Measurements from ENCODE around the gene USP19. TPM values are rescaled to one million over a fixed set of nuclear protein-coding genes. Genes with fewer than 3 reads are reported as not detected.

USP19 gene
- total RNA-seq, 1 donor from 2014 or later = 75.3 TPM

GRCh38 chr3:49120096-49120437 lies 556 bp downstream of the USP19 start:
- CTCF ChIA-PET = interaction anchor here (1.2 kb wide), 1 partner anchor 26 kb away, joined by 3 read pairs; no protein-coding TSS in a partner anchor
- intact Hi-C loops (cut with micrococcal nuclease) = loop anchor here (1.0 kb wide), 6 partner anchors 16 to 350 kb away; partner anchors contain the start of genes ARIH2, DAG1, NDUFAF3 and QARS1
- H3K27ac Mint-ChIP-seq = peak overlapping the region; percentile 79
- ATAC-seq (ENCODE audit: low read depth) = no peak
- H3K27me3 Mint-ChIP-seq = no peaks in the 10 kb centered on the region
- DNase-seq = no peak
- H3K4me1 Mint-ChIP-seq = peaks cover 17% of the 10 kb centered on the region
- POLR2A ChIA-PET = interaction anchor here (0.6 to 3.3 kb wide), 10 partner anchors 11 to 350 kb away, joined by 4 to 76 read pairs (median 8); partner anchors contain the start of genes DAG1, KLHDC8B, NDUFAF3 and QARS1
- H3K4me3 Mint-ChIP-seq = peak overlapping the region; percentile 84
- TF ChIP-seq CTCF (IDR thresholded peaks at IDR 0.05) = no peak
- H3K9me3 Mint-ChIP-seq = no peaks in the 10 kb centered on the region
- peaks cover 35% of the 10 kb centered on the region for H3K36me3 Mint-ChIP-seq (ENCODE audit: low read depth)

DNA sequence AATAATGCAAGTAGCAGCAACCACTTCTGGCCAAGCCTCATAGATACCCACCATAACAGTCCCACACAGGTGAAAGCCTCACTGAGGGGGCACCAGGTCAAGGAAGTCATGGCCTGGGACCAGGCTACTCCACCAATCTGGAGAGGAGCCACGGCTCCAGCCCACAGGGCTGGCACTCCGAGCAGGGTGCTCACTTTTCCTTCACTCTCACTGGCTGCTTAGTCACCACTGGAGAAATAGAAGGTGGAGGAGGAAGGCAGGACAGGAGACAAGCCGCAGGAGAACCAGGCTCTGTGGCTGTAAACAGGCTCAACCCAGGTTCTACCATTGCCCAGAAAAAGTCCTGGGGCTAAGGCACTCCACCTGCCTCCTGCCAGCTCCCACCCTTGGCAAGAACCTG lies 1.2 kb downstream of the USP19 start:
- ATAC-seq (ENCODE audit: low read depth) = no peak
- Mint-ChIP-seq H3K36me3 (ENCODE audit: low read depth) (peaks cover 41% of the 10 kb centered on the region), H3K9me3 (no peaks in the 10 kb centered on the region), H3K4me3 (peak overlapping the region; percentile 84), H3K4me1 (peaks cover 17% of the 10 kb centered on the region), H3K27ac (peak overlapping the region; percentile 79), H3K27me3 (no peaks in the 10 kb centered on the region)
- CTCF ChIA-PET = no interaction called here
- intact Hi-C loops (cut with micrococcal nuclease) = no loop called here
- POLR2A ChIA-PET = interaction anchor here (0.6 to 3.3 kb wide), 3 partner anchors 26 to 351 kb away, joined by 4 to 76 read pairs (median 6); partner anchors contain the start of genes DAG1, KLHDC8B and QRICH1
- no peak for DNase-seq
- TF ChIP-seq CTCF (IDR thresholded peaks at IDR 0.05) = no peak

- CTCF ChIA-PET = no interaction called here
- no peaks in the 10 kb centered on the region for H3K9me3 Mint-ChIP-seq
- DNase-seq (no peak), ATAC-seq (ENCODE audit: low read depth) (no peak)
- no peaks in the 10 kb centered on the region for H3K27me3 Mint-ChIP-seq
- intact Hi-C loops (cut with micrococcal nuclease) = no loop called here
- H3K4me3 Mint-ChIP-seq = peak overlapping the region; percentile 19
- POLR2A ChIA-PET = interaction anchor here (0.6 to 3.3 kb wide), 2 partner anchors 26 to 270 kb away, joined by 10 to 76 read pairs; partner anchors contain the start of gene QRICH1
- H3K27ac Mint-ChIP-seq = no peak overlapping the region
- no peak for TF ChIP-seq CTCF (IDR thresholded peaks at IDR 0.05)
- H3K36me3 Mint-ChIP-seq (ENCODE audit: low read depth) = peaks cover 45% of the 10 kb centered on the region
- H3K4me1 Mint-ChIP-seq = peaks cover 17% of the 10 kb centered on the region
These were observed 1.6 kb downstream of the USP19 start for GRCh38 chr3:49119036-49119435.

DNA sequence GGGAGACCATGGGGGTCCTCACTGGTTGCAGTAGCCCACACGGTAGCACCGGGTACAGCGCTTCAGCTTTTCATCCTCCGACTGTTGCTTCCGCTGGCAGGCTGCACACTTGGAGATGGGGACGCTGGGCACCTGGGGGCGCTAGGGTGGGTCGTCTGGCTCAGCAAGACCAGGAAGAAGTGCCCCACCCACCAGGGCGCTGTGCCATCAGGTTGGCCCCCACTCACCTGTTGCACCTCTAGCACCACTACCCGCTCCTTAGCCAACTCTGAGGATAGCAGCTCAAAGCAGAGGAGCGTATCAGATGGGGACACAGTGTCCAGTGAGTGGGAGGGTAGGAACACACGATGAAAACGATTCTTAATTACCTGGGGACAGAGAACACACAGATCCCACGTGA lies 8.4 kb downstream of the USP19 start:
- H3K27ac Mint-ChIP-seq = no peak overlapping the region
- no peak overlapping the region for H3K4me3 Mint-ChIP-seq
- CTCF ChIA-PET = no interaction called here
- no peaks in the 10 kb centered on the region for H3K27me3 Mint-ChIP-seq
- intact Hi-C loops (cut with micrococcal nuclease) = no loop called here
- TF ChIP-seq CTCF (IDR thresholded peaks at IDR 0.05) = no peak
- H3K36me3 Mint-ChIP-seq (ENCODE audit: low read depth) = peaks cover 79% of the 10 kb centered on the region
- POLR2A ChIA-PET = interaction anchor here (1.2 kb wide), 1 partner anchor 20 kb away, joined by 3 read pairs; no protein-coding TSS in a partner anchor
- no peak for DNase-seq
- no peak for ATAC-seq (ENCODE audit: low read depth)
- H3K4me1 Mint-ChIP-seq = no peaks in the 10 kb centered on the region
- H3K9me3 Mint-ChIP-seq = no peaks in the 10 kb centered on the region

DNA sequence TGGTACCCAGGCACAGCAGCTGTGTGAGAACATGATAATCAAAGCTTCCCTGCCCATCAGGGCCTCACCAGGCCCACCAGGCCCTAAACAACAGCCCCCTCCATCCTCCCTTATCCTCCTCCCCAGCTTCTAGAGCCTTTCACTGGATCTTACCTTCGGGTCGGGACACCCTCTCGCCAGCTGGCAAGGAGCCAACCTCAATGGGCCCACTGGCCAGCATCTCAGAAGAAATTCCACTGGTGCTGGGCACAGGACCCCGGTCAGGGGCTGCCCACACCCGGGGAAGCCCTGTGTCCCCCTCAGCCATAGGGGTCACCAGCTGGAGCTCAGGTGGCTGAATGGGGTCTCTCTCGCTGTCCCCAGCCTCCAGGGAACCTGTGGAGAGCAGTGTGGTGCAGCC lies 9.3 kb downstream of the USP19 start:
- no peaks in the 10 kb centered on the region for H3K4me1 Mint-ChIP-seq
- ChIA-PET CTCF (no interaction called here), POLR2A (interaction anchor here (0.9 kb wide), 1 partner anchor 18 kb away, joined by 3 read pairs; the partner anchor contains the start of gene QRICH1)
- no peaks in the 10 kb centered on the region for H3K27me3 Mint-ChIP-seq
- no peak overlapping the region for H3K4me3 Mint-ChIP-seq
- no peak for DNase-seq
- no peaks in the 10 kb centered on the region for H3K9me3 Mint-ChIP-seq
- H3K36me3 Mint-ChIP-seq (ENCODE audit: low read depth) = peaks cover 74% of the 10 kb centered on the region
- TF ChIP-seq CTCF (IDR thresholded peaks at IDR 0.05) = no peak
- ATAC-seq (ENCODE audit: low read depth) = no peak
- intact Hi-C loops (cut with micrococcal nuclease) = no loop called here
- no peak overlapping the region for H3K27ac Mint-ChIP-seq

Data from activated B cell treated with CpG ODN at 0.5 μM for 24 hours (primary cell).